Ovary (tissue), 10 donors: ENCODE data around the gene NR0B1. TPM values are rescaled to one million over a fixed set of nuclear protein-coding genes. Genes with fewer than 3 reads are reported as not detected.

ENCODE experiments used
- DNase-seq, 5 donors: peaks; one replicate each; pipeline ENCODE4 v3.0.0-alpha.2; 2019 to 2020
- H3K27ac ChIP-seq, 2 donors: fragments of 200-600 bp; one replicate each; pipeline versions ENCODE4 v1.5.1 to v1.8.0; 2019 to 2022
- H3K27me3 ChIP-seq: fragments of 200-600 bp; one replicate; pipeline ENCODE4 v1.8.0; 2022
- H3K36me3 ChIP-seq: fragments of 200-600 bp; sonication (generic); one replicate; pipeline ENCODE4 v1.5.1; 2019
- H3K4me1 ChIP-seq: one replicate; pipeline ENCODE4 v1.8.1; 2013; ENCODE audit warnings: mild to moderate bottlenecking, moderate library complexity; ENCODE audit not compliant: insufficient read depth
- H3K4me3 ChIP-seq: fragments of 200-600 bp; sonication (generic); one replicate; pipeline ENCODE4 v1.5.1; 2017
- H3K9me3 ChIP-seq, 2 donors: fragments of 200-600 bp in 1 of 2; sonication (generic) in 1 of 2; one replicate each; pipeline versions ENCODE4 v1.5.1 to v1.8.1; 2013 to 2019; ENCODE audit warnings: mild to moderate bottlenecking in 1 of 2, moderate library complexity in 1 of 2
- CTCF ChIP-seq, 3 donors: fragments of 450-650 bp in 2 of 3; fragments of 200-600 bp in 1 of 3; IDR thresholded peaks; one replicate each; pipeline versions ENCODE4 v1.5.1 to v1.8.0; 2016 to 2022; ENCODE audit warnings: antibody characterized with exemption in 3 of 3, mild to moderate bottlenecking in 1 of 3
- EP300 ChIP-seq: sonication (generic); formaldehyde crosslinking; IDR thresholded peaks from one replicate; pipeline ENCODE4 v1.6.1; 2017; ENCODE audit warnings: antibody characterized with exemption
- POLR2A ChIP-seq: fragments of 450-650 bp; IDR thresholded peaks from one replicate; pipeline ENCODE4 v1.6.1; 2017; ENCODE audit warnings: antibody characterized with exemption, mild to moderate bottlenecking, moderate library complexity
- WGBS, 3 donors: extraction: QIAGEN DNeasy Blood & Tissue Kit in 1 of 3; methylation state at CpG; one replicate each; pipeline versions ENCODE4 v1.1.5 to v1.1.7; 2013 to 2017; 5-methylcytosine and 5-hydroxymethylcytosine counted together
- intact Hi-C, 4 donors: fragments of 100-400 bp; cut with DNase I; formaldehyde crosslinking; loops; one replicate each; pipeline versions ENCODE4 v1.11.0 to v1.15.1; 2022 to 2023
- long read RNA-seq, 3 donors: library from polyadenylated mRNA in 2 of 3; unstranded in 2 of 3; transcript quantifications; one replicate each; pipeline ENCODE4 v2.0.0 and lab custom pipeline, GENCODE V29; 2021 to 2026
- polyA plus RNA-seq, 2 donors: library from polyadenylated mRNA; stranded (reverse); fragments of 200-250 nt in 1 of 2; fragments of 350-450 nt in 1 of 2; fragmentation: Illumina TruSeq in 1 of 2; extraction: RNeasy Lipid Tissue Mini Kit (QIAGEN cat#74804) in 1 of 2; gene quantifications; one replicate each; pipeline ENCODE4 v1.2.3, GENCODE V29; 2013 to 2014
- total RNA-seq, 7 donors: library from RNA; depleted of rRNA in 2 of 7; stranded (reverse); fragments of >200 nt in 2 of 7; fragmentation: NEBNext Ultra II Directional in 3 of 7; extraction: Animal tissue kit (Norgen Biotek cat#: 25700) in 3 of 7; gene quantifications; one replicate each; pipeline versions ENCODE4 v1.1.0 to v1.2.4, GENCODE V29; 2016 to 2023
- donor health status: DM: no; HTN: no; CAD: no; lungs with moderate emphysema.
- donor health status: DM: no; HTN: no; CAD: no.
- donor health status: Bipolar disorder and iron deficiency.
- donor health status: DM: yes; HTN: yes; CAD: no.
- donor health status: DM: no; HTN: no; CAD: no.
- donor health status: DM: yes; HTN: yes; CAD: no.

NR0B1 gene
- total RNA-seq (1 to 10 TPM; 1.3 to 4.6 (median 2.6) TPM), polyA plus RNA-seq (1 to 10 TPM; 1.3 to 5.8 TPM)
- long read RNA-seq, donor 1, transcript NR0B1-202 (2 exons, 2,021 nt) = major isoform, 13 of 14 reads
- long read RNA-seq, donor 1, partial matches to known transcripts = 0 of 14 reads
- long read RNA-seq, donor 1, other reads (novel, unspliced or antisense) = 0 of 14 reads
- long read RNA-seq, donor 2, transcript NR0B1-202 (2 exons, 2,021 nt) = major isoform, 5 of 5 reads
- long read RNA-seq, donor 2, partial matches to known transcripts = 0 of 5 reads
- long read RNA-seq, donor 2, other reads (novel, unspliced or antisense) = 0 of 5 reads
- long read RNA-seq, donor 3, transcript NR0B1-202 (2 exons, 2,021 nt) = major isoform, 8 of 12 reads
- long read RNA-seq, donor 3, partial matches to known transcripts = 0 of 12 reads
- long read RNA-seq, donor 3, other reads (novel, unspliced or antisense) = 2 of 12 reads

GRCh38 chrX:30309139-30309571, at the start of gene NR0B1:
Gene NR0B1, minus strand, starts transcription at chrX:30309390. Its CDS starts 27 bp downstream, at chrX:30309363.
- TF ChIP-seq EP300 (no peak), CTCF (IDR thresholded peaks at IDR 0.05) (no peak)
- peak; percentile 19 to 52 (median 31) for DNase-seq
- no peaks in the 10 kb centered on the region for H3K9me3 ChIP-seq
- peak within 1 kb of the TSS in 1 of 2 donors; percentile 31 for H3K27ac ChIP-seq
- H3K36me3 ChIP-seq = no peaks in the 10 kb centered on the region
- WGBS, 3 donors = 24 to 28% (median 25%) methylated on average over 43 to 46 of the region's 46 CpGs
- intact Hi-C loops = no loop called here
- no peaks in the 10 kb centered on the region for H3K4me1 ChIP-seq
- no peaks in the 10 kb centered on the region for H3K27me3 ChIP-seq
- H3K4me3 ChIP-seq = peak within 1 kb of the TSS; percentile 18

- DNase-seq = no peak
- no peak overlapping the region for H3K27ac ChIP-seq
- intact Hi-C loops = no loop called here
- no peak overlapping the region for H3K4me3 ChIP-seq
- no peaks in the 10 kb centered on the region for H3K36me3 ChIP-seq
- no peaks in the 10 kb centered on the region for H3K9me3 ChIP-seq
- no peaks in the 10 kb centered on the region for H3K4me1 ChIP-seq
- H3K27me3 ChIP-seq = no peaks in the 10 kb centered on the region
- TF ChIP-seq CTCF (IDR thresholded peaks at IDR 0.05) (no peak), POLR2A (no peak), EP300 (no peak)
Observed at GRCh38 chrX:30349946-30350345, 40.8 kb upstream of the NR0B1 start.

- Histone ChIP-seq H3K27me3 (no peaks in the 10 kb centered on the region), H3K4me1 (no peaks in the 10 kb centered on the region), H3K9me3 (no peaks in the 10 kb centered on the region), H3K27ac (no peak overlapping the region), H3K4me3 (no peak overlapping the region), H3K36me3 (no peaks in the 10 kb centered on the region)
- no peak for TF ChIP-seq EP300
- DNase-seq = no peak
- intact Hi-C loops = no loop called here
- 53 to 59% (median 55%) methylated on average over 4 of the region's 4 CpGs for WGBS, 3 donors
Observed at GRCh38 chrX:30343206-30343605, 34.0 kb upstream of the NR0B1 start.

GRCh38 chrX:30340753-30341152, 31.6 kb upstream of the NR0B1 start:
- Histone ChIP-seq H3K27me3 (no peaks in the 10 kb centered on the region), H3K4me3 (no peak overlapping the region), H3K9me3 (no peaks in the 10 kb centered on the region), H3K27ac (no peak overlapping the region), H3K36me3 (no peaks in the 10 kb centered on the region), H3K4me1 (no peaks in the 10 kb centered on the region)
- TF ChIP-seq EP300 = no peak
- TF ChIP-seq POLR2A = no peak
- TF ChIP-seq CTCF (IDR thresholded peaks at IDR 0.05) = no peak
- WGBS, 3 donors = 79 to 86% (median 82%) methylated on average over 7 of the region's 7 CpGs
- DNase-seq = no peak
- intact Hi-C loops = no loop called here

- TF ChIP-seq CTCF (IDR thresholded peaks at IDR 0.05) = no peak
- TF ChIP-seq EP300 = no peak
- no peak for TF ChIP-seq POLR2A
- no peaks in the 10 kb centered on the region for H3K4me1 ChIP-seq
- no peaks in the 10 kb centered on the region for H3K36me3 ChIP-seq
- no peak overlapping the region for H3K27ac ChIP-seq
- WGBS, 3 donors = 69 to 81% (median 76%) methylated on average over 4 of the region's 4 CpGs
- DNase-seq = no peak
- H3K9me3 ChIP-seq = no peaks in the 10 kb centered on the region
- intact Hi-C loops = no loop called here
- H3K27me3 ChIP-seq = no peaks in the 10 kb centered on the region
- no peak overlapping the region for H3K4me3 ChIP-seq
Observed at GRCh38 chrX:30327762-30328161, 18.6 kb upstream of the NR0B1 start.
